HG02981 (cell line): ENCODE data around the gene ISOC2.
"Not testable (repeated sequence)": the region's sequence is repeated elsewhere in the genome, so short reads cannot be mapped to it uniquely, and the experiment has no call there.

Experiments used
- ATAC-seq: cut with Tn5 transposase; IDR thresholded peaks from one replicate; pipeline ENCODE4 v1.9.1; 2021; ENCODE audit warnings: mild to moderate bottlenecking, moderate library complexity; ENCODE audit not compliant: unreplicated experiment

ISOC2 gene

DNA sequence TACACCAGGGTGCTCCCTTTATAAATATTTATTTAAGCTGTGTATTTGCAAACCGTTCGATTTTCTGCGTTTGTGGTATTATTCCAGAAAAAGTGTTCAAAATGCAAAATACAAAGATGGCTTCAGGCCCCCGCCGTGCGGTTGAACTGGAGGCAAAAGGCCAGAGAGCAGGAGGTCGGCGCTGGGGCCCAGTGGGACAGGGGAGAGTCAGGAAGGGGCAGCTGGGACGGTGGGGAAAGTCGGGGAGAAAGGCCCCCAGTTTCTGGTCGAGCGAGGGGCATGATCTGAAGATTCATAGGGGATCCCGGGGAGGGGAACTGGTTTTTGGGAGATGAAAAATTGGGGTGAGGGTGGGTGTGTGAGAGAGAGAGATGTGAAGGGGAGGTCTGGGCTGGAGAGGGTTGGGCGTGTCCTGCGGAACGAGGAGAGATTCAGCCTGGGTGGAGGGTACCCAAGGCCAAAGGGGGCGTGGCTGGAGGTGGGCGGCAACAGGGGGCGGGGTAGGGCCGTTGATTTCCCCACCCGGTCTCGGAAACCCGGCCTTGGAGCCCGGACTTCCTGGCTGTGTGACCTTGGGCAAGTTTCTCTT, 678 bp downstream of the ISOC2 start:
- ATAC-seq: no peak

DNA sequence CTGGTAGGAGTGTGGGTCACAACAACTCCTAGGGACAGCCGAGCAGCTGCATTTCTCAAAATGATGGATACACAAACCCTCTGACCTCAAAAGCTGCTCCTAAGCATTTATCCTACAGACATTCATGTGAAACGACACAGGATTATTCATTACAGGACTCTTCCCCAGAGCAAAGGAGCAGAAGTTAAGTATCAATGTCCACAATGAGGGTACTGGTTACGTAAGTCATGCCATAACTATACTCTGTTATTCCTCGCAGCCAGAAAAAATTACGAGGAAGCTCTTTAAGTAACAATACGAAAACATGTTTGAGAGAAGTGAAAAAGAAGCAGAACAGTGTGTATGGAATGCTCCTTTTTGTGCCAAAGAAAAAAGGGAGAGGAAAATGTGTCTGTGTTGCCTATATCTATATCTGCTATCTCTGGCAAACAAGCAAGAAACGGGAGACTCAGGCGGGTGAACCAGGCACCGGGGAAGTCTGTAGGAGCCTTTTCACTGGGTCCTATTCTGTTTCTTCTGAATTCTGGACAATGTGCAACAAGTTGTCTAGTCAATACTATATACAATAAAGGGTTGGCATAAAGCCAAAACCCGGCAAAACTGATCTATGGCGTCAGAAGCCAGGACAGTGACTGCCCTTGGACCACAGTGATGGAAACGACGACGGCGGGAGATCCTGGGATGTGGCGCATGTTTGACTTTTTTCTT, 1.3 kb downstream of the ISOC2 start:
- ATAC-seq: no peak

DNA sequence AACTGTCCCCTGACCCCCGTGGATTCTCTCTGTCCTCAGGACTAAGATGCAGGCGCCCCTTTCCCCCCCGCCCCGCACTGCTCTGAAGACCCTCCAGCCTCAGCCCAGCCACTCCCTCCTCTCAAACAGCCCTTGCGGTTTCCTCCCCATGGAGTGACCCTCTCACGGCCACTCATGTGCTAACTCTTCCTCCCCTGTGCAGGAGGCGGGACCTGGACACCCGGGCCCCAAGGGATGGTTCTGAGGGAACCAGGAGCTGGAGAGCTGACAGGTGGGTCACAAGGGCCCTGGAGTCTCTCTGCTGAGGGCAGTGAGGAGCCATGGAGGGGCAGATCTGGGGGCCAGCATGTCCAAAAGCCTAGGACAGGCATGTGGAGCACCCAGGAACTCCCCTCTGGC, 1.9 kb downstream of the ISOC2 start:
- ATAC-seq: no peak

DNA sequence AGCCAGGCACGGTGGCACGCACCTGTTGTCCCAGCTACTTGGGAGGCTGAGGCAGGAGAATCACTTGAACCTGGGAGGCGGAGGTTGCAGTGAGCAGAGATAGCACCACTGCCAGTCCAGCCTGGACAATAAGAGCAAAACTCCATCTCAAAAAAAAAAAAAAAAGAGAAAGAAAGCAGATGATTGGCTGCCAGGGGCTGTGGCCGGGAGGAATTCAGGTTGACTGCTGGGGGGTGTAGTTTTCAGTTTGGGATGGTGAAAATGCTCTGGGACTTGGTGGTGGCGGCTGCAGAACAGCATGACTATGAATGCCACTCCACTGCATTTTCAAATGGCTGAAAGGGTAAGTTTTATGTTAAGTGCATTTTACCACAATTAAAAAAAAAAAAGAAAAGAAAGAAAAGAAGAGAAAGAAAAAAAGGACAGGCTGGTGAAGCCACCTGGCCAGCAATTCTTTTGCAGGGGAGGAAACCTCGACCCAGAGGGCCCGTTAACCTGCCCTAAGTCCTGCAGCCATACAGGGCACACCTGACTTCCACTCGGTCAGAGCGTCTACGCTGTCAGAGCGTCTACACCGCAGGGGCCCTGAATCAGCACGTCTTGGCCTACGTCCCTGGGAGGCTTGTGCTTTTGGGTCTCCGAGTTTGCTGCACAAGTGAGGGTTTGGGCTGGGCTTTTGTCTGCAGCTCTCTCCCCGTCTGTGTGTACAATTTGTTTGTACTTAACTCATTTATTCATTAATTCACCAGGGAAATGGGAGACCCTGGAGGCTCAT, 3.6 kb downstream of the ISOC2 start:
- no peak for ATAC-seq

DNA sequence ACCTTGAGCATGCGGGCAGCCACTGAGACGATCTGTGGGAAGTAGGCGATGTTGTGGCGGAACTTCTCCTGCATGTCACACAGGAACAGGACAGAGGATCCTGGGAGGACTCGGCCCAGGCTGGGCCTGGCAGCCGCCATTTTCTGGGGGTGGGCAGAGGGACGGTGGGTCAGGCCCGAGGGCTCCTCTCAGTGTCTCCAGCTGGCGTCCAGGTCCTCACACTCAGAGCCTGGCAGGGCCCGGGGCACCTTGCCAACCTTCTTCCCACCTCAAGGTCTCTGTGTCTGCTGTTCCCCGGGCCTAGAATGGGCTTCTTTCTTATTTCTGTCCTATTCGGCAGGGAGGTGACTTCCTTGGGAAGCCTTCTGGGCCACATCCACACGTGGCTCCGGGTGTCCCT, 5.1 kb downstream of the ISOC2 start:
- ATAC-seq: no peak

DNA sequence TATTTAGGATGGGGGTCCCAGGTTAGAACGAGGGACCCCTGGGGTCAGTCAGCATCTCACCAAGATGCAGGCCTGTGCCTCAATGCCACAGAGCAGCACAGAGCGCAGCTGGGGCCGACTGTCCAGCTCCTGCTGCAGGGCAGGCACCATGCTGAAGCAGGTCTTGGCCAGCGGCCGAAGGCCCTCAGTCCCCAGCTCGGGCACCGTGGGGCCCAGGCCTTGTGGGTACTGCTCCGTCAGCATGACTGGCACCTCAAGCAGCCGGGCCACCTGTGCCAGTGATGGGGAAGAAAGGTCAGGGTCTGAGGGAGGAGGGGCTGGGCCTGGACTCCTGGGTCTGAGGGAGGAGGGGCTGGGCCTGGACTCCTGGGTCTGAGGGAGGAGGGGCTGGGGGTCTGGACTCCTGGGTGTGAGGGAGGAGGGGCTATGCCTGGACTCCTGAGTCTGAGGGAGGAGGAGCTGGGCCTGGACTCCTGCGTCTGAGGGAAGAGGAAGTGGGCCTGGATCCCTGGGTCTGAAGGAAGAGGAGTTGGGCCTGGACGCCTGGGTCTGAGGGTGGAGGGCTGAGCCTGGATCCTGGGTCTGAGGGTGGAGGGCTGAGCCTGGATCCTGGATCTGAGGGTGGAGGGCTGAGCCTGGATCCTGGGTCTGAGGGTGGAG, 5.7 kb downstream of the ISOC2 start:
- no peak for ATAC-seq

DNA sequence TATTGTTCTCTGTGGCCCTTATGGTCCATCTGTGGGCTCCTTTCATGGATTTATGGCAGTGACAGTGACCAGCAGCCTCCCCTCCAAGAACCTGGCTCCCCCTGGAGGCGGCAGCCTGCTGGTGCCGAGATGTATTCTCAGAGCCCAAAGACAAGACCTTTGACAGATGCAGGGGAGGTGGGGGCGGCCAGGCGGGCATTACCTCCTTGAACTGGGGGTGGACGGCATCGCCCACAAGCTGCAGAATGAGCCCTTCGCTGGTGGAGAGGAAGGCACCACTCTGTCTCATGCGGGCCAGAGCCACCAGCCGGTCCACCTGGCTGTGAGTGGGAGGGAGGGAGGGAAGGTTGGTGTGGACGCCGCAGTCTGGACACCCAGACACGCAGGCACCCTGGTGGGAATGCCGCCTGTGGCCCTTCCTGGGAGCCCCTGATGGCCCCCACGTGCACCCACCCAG, 6.6 kb downstream of the ISOC2 start:
- ATAC-seq: no peak

DNA sequence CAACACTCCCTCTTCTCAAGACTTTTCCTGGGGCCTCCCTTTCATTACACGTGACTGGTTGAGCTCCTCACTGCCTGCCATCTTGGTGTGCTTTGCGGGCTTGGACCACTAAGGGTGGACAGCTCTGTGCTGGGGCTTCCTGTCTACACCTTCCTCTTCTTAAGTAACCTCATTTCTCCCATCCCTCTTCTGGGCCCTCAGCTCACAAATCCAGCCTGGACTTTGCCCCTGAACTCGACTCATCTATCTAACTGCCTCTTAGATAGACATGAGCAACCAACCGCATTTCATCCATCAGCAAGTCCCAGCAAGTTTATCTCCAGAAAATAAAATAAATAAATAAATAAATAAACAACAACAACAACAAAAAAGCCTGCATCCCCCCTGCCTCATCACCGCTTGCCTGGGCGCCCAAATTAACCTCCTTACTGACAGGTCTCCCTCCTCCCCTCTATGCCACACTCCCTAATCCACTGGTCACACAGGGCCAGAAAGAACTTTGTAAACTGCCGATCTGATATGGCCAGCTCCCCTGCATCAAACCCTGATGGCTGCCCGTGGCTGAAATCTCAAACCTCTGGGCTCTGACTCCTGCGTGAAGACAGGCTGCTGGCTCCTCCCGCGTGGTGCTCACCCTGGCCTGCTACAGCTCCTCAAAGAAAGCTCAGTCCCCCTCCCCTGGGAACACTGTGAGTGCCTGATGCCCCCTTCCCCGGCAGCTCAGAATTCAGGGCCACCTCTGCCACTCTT, 7.8 kb downstream of the ISOC2 start:
- ATAC-seq: no peak

DNA sequence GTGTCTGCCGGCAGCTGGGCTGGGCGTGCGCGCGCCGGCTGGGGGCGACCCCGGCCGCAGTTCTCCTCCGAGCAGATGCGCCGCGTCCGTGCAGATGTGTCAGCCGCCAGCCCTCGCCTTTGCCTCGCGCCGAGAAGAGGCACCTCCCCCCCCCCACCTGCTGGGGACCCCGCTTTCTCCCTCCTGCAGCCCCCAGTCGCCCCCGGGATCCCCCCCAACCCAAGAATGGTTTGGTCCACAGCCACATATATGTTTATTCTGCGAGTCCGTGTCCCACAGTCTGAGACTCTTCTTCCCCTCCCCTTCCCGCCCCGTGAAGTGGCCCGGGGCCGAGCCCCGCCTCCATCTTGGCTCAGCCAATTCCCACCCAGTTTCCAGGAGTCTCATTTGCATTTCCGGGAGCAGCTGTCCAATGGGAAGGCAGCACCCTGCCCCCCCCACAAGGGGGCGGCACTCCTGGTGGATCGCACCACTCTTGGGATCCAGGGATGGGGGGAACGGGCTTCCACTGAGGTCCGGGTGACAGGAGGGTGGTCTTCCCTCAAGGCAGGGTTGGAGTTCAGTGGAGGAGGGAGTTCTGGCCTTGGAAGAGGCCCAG, 8.6 kb downstream of the ISOC2 start:
- ATAC-seq: no peak

DNA sequence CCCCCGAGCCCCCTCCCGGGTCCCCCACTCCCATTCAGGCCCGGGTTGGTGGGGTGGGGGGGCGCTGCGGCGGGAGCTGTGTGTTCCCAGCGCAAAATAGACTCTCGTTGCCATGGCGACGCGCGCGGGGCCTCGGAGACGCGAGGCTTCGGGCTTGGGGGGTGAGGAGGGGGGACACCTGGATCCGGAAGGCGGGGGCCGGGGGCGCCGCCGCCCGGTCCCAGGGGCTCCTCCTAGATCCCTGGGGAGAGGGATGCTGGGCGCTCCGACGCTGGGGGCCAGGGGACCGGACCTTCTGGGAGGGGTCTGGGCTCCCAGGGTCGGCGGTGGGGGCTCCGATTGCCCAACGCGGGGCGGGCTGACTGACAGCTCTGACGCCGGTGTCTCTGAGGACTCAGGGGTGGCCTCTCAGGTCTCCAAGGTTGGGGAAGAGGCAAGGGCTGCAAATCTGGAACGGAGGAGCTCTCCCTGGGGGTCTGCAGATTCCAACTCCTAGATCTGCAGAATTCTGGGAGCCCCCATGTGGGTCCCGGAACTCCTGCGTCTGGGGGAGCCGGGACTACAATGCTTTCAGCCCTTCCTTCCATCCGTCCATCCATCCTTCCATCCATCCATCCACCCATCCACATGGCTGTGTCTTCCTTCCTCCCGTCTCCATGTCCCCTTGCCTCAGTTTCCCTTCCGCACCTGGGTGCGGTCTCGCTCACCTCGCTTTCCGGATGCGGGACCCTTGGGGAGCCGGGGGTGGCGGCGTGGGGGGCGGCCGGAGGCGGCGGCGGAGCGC, 9.3 kb downstream of the ISOC2 start:
- ATAC-seq: no peak

DNA sequence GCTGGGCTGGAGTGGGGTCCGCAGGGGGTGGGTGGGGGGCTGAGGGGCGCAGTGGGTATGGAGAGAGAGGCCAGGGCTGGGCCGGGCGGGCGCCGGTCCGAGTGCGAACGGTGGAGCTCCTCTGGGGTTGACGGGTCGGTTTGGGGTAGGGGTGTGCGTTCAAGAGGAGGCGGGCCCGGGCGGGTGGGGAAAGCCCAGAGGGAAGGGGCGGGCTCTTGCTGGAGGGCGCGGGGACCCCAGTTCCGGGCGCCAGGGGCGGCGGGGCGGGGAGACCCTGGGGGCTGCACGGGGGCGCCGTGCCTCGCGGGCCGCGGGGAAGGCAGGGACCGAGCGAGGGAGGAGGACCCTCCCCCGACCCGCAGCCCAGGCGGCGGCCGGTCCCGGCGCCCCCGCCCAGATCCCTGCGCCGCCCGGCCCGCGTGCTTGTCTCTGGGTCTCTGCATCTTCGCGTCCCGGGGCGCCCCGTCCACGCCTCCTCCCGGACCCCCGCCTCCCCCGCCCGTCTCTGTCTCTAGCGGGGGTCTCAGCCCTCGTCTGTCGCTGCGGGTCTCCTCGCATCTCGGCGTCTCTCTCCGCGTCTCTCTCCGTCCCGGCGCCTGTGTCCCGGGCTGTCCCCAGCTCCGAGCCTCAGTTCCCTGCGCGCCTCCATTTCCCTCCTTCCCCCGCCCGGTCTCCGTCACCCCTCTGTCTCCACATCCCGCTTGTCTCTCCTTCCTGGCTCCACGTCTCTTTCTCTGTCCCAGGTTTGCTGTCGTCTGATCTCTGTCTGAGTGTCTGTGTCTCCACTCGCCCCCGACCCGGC, 10.1 kb downstream of the ISOC2 start:
- no peak for ATAC-seq

DNA sequence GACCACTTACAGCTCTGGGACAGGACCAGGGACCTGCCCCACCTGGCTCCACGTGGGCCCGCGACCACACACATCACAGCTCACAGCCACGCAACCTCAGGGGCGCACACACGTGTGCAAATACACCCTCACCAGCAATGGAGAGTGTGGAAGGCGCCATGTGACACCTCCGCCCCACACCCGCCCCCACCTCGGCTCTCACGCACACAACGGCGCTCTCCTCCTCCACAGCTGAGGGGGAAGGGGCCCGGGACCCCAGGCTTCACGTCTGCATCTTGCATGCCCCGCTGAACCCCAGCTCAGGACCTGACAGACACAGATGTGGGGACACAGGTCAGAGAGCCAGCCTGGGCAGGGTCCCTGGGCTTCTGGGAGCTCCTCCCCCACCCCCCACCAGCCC, 12.0 kb downstream of the ISOC2 start:
- ATAC-seq: no peak

DNA sequence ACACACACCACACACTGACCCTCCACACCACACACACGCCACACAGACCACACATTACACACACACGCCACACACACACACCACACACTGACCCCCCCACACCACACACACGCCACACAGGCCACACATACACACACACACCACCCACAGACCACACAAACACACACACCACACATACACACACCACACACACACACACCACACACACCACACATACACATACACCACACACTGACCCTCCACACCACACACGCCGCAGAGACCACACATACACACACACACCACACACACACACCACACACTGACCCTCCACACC, 13.3 kb downstream of the ISOC2 start:
- ATAC-seq: not testable (repeated sequence)

DNA sequence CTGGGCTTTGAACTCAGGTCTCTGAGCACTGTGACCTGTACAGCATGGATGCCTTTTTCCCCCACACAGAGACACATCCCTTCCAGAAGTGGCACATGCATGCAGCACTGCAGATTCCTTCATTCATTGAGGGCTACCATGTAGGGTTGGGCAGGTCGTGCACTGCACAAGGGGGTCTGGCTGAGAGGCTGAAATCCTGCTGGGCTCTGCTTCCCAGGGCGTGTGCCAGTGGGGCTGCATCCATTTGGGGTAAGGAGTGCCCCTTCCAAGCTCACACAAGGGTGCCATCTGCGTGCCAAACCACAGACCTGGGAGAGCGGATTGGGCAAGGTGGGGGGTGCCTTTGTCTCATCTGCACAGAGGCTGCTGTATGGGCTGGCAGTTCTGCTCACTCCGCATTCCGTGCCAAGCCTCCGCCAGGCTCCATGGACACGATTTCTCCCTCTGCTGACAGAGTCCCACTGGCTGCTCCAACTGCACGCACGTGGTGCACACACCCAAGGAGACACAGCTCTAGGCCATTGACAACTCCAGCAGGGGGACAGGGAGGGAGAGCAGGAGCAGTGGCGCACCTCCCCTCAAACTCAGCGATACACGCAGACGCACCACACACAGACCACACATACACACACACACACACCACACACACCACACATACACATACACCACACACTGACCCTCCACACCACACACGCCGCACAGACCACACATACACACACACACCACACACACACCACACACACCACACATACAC, 13.8 kb downstream of the ISOC2 start:
- no peak for ATAC-seq

DNA sequence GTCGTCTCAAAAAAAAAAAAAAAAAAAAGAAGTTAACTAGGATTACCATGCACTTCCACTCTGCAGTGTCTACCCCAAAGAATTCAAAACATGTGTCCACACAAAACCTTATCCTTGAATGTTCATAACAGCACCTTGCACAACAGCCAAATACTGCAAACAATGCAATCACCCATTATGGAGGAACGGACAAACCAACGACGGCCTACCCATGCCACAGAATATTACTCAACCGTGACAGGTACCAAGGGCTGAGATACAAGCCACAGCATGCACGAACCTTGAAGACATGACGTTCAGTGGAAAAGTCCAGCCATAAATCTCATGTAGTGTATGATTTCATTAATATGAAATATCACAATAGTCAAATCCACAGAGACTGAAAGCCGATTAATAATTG, 15.4 kb downstream of the ISOC2 start:
- ATAC-seq: no peak

DNA sequence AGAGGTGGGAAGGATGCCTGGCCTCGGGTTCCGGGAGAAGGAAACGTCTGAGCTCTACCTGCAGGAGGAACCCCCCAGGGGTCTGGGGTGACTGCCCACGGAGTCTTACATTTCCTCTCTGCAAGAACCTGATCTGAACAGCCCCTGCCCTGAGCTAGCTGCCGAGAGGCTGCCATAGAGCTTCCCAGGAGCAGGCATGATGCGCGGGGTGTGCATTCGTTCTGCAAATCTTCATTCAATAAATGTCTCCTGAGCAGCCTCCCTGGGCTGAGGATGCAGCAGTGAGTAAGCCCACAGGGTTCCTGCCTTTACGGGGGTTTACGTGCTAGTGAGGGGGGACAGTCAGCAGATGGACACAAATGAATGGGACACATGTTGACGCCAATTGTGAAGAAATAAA, 16.8 kb downstream of the ISOC2 start:
- no peak for ATAC-seq

DNA sequence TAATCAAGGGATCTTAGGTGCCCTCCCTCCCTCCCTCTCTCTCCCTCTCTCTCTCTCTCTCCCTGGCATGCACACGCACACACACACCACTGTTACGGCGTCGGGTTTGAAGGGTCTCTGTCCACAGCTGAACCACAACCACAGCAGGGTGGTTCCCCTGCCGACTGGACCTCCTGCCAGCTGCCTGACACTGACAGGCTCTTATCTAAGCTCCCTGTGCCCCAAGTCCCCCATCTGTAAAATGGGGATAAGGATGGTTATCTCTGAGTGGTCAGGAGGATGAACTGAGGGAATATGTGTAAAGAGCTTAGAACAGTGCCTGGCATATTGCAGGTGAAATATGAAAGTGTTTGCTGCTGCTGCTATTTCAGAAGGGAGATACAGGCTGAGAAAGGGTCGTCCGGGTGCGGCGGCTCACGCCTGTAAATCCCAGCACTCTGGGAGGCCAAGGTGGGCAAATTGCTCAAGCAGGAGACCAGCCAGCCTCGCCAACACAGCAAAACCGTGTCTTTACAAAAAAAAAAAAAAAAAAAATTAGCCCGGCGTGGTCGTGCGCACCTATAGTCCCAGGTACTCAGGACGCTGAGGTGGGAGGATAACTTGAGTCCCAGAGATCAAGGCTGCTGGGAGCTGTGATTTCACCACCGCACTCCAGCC, 17.5 kb downstream of the ISOC2 start:
- no peak for ATAC-seq
